Neuron (in vitro differentiated cells): ENCODE data around the gene TBC1D10A.

ENCODE experiments used
- H2AFZ ChIP-seq: one replicate; pipeline ENCODE4 v1.6.1; 2013; ENCODE audit warnings: low read depth, mild to moderate bottlenecking, inconsistent platforms, low read length, moderate library complexity
- H3K27me3 ChIP-seq: one replicate; pipeline ENCODE4 v1.6.1; 2013; ENCODE audit warnings: low read length; ENCODE audit not compliant: insufficient read depth
- H3K36me3 ChIP-seq: one replicate; pipeline ENCODE4 v1.6.1; 2013; ENCODE audit warnings: low read length; ENCODE audit not compliant: insufficient read depth
- H3K4me1 ChIP-seq: one replicate; pipeline ENCODE4 v1.6.1; 2013; ENCODE audit warnings: low read length; ENCODE audit not compliant: insufficient read depth
- H3K4me3 ChIP-seq: 2 replicates; pipeline ENCODE4 v1.5.1; 2013; ENCODE audit warnings: mild to moderate bottlenecking, low read length, moderate library complexity
- H3K9me3 ChIP-seq: one replicate; pipeline ENCODE4 v1.6.1; 2013; ENCODE audit warnings: low read length

The TBC1D10A gene

GRCh38 chr22:30324014-30324730, 2.6 kb downstream of the TBC1D10A start:
- Histone ChIP-seq H3K4me1 (peaks cover 14% of the 10 kb centered on the region), H3K9me3 (no peaks in the 10 kb centered on the region), H3K27me3 (no peaks in the 10 kb centered on the region), H3K4me3 (no peak overlapping the region), H3K36me3 (no peaks in the 10 kb centered on the region), H2AFZ (no peak overlapping the region)

GRCh38 chr22:30323246-30323645, 3.5 kb downstream of the TBC1D10A start:
- Histone ChIP-seq H3K9me3 (no peaks in the 10 kb centered on the region), H2AFZ (no peak overlapping the region), H3K4me1 (peaks cover 14% of the 10 kb centered on the region), H3K4me3 (no peak overlapping the region), H3K36me3 (no peaks in the 10 kb centered on the region), H3K27me3 (no peaks in the 10 kb centered on the region)

GRCh38 chr22:30321461-30321860, 5.3 kb downstream of the TBC1D10A start:
- H3K4me3 ChIP-seq, result no peak overlapping the region
- H3K27me3 ChIP-seq, result no peaks in the 10 kb centered on the region
- H3K36me3 ChIP-seq, result no peaks in the 10 kb centered on the region
- H3K9me3 ChIP-seq, result no peaks in the 10 kb centered on the region
- no peak overlapping the region for H2AFZ ChIP-seq
- peaks cover 10% of the 10 kb centered on the region for H3K4me1 ChIP-seq

- Histone ChIP-seq H3K27me3 (no peaks in the 10 kb centered on the region), H3K9me3 (no peaks in the 10 kb centered on the region), H3K4me3 (no peak overlapping the region), H2AFZ (no peak overlapping the region), H3K4me1 (no peaks in the 10 kb centered on the region), H3K36me3 (no peaks in the 10 kb centered on the region)
Measured at GRCh38 chr22:30320021-30320556, 6.7 kb downstream of the TBC1D10A start.

- Histone ChIP-seq H3K27me3 (no peaks in the 10 kb centered on the region), H3K36me3 (no peaks in the 10 kb centered on the region), H3K4me3 (no peak overlapping the region), H3K4me1 (no peaks in the 10 kb centered on the region), H2AFZ (no peak overlapping the region), H3K9me3 (no peaks in the 10 kb centered on the region)
Measured at GRCh38 chr22:30318799-30319419, 7.8 kb downstream of the TBC1D10A start.

GRCh38 chr22:30317778-30318177, 9.0 kb downstream of the TBC1D10A start:
- Histone ChIP-seq H3K36me3 (no peaks in the 10 kb centered on the region), H3K27me3 (no peaks in the 10 kb centered on the region), H3K4me3 (no peak overlapping the region), H3K9me3 (no peaks in the 10 kb centered on the region), H3K4me1 (no peaks in the 10 kb centered on the region), H2AFZ (no peak overlapping the region)

GRCh38 chr22:30315962-30316576, 10.7 kb downstream of the TBC1D10A start:
- H3K36me3 ChIP-seq, result no peaks in the 10 kb centered on the region
- no peak overlapping the region for H3K4me3 ChIP-seq
- H3K27me3 ChIP-seq, result no peaks in the 10 kb centered on the region
- H3K4me1 ChIP-seq, result no peaks in the 10 kb centered on the region
- no peak overlapping the region for H2AFZ ChIP-seq
- H3K9me3 ChIP-seq, result no peaks in the 10 kb centered on the region

GRCh38 chr22:30314915-30315314, 11.8 kb downstream of the TBC1D10A start:
- H3K9me3 ChIP-seq, result no peaks in the 10 kb centered on the region
- no peaks in the 10 kb centered on the region for H3K27me3 ChIP-seq
- no peaks in the 10 kb centered on the region for H3K4me1 ChIP-seq
- no peaks in the 10 kb centered on the region for H3K36me3 ChIP-seq
- H3K4me3 ChIP-seq, result no peak overlapping the region
- H2AFZ ChIP-seq, result no peak overlapping the region

- Histone ChIP-seq H2AFZ (no peak overlapping the region), H3K4me1 (no peaks in the 10 kb centered on the region), H3K27me3 (no peaks in the 10 kb centered on the region), H3K4me3 (no peak overlapping the region), H3K9me3 (no peaks in the 10 kb centered on the region), H3K36me3 (no peaks in the 10 kb centered on the region)
Measured at GRCh38 chr22:30313527-30314363, 13.0 kb downstream of the TBC1D10A start.

GRCh38 chr22:30312053-30312452, 14.7 kb downstream of the TBC1D10A start:
- Histone ChIP-seq H3K4me1 (no peaks in the 10 kb centered on the region), H3K36me3 (no peaks in the 10 kb centered on the region), H3K9me3 (no peaks in the 10 kb centered on the region), H3K27me3 (no peaks in the 10 kb centered on the region), H3K4me3 (no peak overlapping the region), H2AFZ (no peak overlapping the region)

- Histone ChIP-seq H3K9me3 (no peaks in the 10 kb centered on the region), H3K4me1 (no peaks in the 10 kb centered on the region), H3K4me3 (no peak overlapping the region), H3K36me3 (no peaks in the 10 kb centered on the region), H2AFZ (no peak overlapping the region), H3K27me3 (no peaks in the 10 kb centered on the region)
Measured at GRCh38 chr22:30310881-30311771, 15.6 kb downstream of the TBC1D10A start.
